Measurements from ENCODE around the gene BCAN. TPM values are rescaled to one million over a fixed set of nuclear protein-coding genes. Genes with fewer than 3 reads are reported as not detected.
A peak's percentile ranks its signal among the peaks of the same experiment; 100 is the strongest.

The BCAN gene, protein sequence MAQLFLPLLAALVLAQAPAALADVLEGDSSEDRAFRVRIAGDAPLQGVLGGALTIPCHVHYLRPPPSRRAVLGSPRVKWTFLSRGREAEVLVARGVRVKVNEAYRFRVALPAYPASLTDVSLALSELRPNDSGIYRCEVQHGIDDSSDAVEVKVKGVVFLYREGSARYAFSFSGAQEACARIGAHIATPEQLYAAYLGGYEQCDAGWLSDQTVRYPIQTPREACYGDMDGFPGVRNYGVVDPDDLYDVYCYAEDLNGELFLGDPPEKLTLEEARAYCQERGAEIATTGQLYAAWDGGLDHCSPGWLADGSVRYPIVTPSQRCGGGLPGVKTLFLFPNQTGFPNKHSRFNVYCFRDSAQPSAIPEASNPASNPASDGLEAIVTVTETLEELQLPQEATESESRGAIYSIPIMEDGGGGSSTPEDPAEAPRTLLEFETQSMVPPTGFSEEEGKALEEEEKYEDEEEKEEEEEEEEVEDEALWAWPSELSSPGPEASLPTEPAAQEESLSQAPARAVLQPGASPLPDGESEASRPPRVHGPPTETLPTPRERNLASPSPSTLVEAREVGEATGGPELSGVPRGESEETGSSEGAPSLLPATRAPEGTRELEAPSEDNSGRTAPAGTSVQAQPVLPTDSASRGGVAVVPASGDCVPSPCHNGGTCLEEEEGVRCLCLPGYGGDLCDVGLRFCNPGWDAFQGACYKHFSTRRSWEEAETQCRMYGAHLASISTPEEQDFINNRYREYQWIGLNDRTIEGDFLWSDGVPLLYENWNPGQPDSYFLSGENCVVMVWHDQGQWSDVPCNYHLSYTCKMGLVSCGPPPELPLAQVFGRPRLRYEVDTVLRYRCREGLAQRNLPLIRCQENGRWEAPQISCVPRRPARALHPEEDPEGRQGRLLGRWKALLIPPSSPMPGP
- 3.8 and 4.5 TPM in 2 replicates for total RNA-seq (2021; fragmentation: NEBNext Ultra II Directional; extraction: Animal tissue kit (Norgen Biotek cat#: 25700))
- 17.1 and 24.0 TPM in 2 replicates for polyA plus RNA-seq (2011; rRNA removed)
- polyA plus RNA-seq (2011; cell fraction: cytosol; rRNA removed) = 11.2 TPM
- polyA plus RNA-seq (2011; cell fraction: nucleus; rRNA removed) = 25.7 TPM
- polyA plus RNA-seq (2012, experiment 1 of 2) = 8.8 to 14.0 TPM (median 12.1 TPM) in 4 replicates
- 10.6 TPM for polyA plus RNA-seq (2012, experiment 2 of 2)
- polyA plus RNA-seq (2013, experiment 1 of 2) = 8.6 TPM
- 6.8 TPM for polyA plus RNA-seq (2013, experiment 2 of 2)
- polyA minus RNA-seq (2011; rRNA and poly(A)+ RNA removed) = 4.3 and 12.9 TPM in 2 replicates
- 7.8 TPM for polyA minus RNA-seq (2011; cell fraction: cytosol; rRNA and poly(A)+ RNA removed)
- polyA minus RNA-seq (2011; cell fraction: nucleus; rRNA and poly(A)+ RNA removed) = 6.8 TPM
- long read RNA-seq, experiment 1, partial matches to known transcripts = 5 of 8 reads
- long read RNA-seq, experiment 1, other reads (novel, unspliced or antisense) = 1 of 8 reads
- long read RNA-seq, experiment 2, partial matches to known transcripts = 1 of 2 reads
- long read RNA-seq, experiment 2, other reads (novel, unspliced or antisense) = 0 of 2 reads

DNA sequence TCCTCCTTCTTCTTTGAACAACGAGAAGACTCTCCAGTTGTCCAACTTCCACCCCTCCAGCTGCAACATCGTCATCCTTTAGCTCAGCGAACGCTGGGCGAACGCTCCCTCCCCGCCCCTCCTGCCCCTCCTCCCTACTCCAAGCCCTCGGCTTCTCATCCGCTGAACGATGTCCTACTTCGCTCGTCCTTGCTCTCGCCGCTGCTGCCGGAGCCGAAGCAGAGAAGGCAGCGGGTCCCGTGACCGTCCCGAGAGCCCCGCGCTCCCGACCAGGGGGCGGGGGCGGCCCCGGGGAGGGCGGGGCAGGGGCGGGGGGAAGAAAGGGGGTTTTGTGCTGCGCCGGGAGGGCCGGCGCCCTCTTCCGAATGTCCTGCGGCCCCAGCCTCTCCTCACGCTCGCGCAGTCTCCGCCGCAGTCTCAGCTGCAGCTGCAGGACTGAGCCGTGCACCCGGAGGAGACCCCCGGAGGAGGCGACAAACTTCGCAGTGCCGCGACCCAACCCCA lies at the start of gene BCAN:
Gene BCAN (plus strand): TSS at position 357 of the 504 bp plus-strand sequence. CDS start 3,938 bp downstream, outside the sequence.
- Histone ChIP-seq H4K5ac (ENCODE audit: insufficient read length, low read depth, low read length) (no peak within 1 kb of the TSS), H3K23me2 (ENCODE audit: low read depth, low read length) (peaks cover 12% of the 10 kb centered on the region; the same call in 1 of the 2 replicates), H3K4ac (replicated peaks; ENCODE audit: insufficient read length, low read depth, low read length) (no peak within 1 kb of the TSS), H3K36me3 (ENCODE audit: control insufficient read depth in 2 of 4, insufficient read depth in 4 of 4, low read length in 3 of 4) (no peaks in the 10 kb centered on the region), H3K27ac (ENCODE audit: low read depth, low read length) (no peak within 1 kb of the TSS), H4K91ac (replicated peaks; ENCODE audit: insufficient read length, low read length) (no peak within 1 kb of the TSS), H2BK12ac (ENCODE audit: low read depth, low read length) (peak within 1 kb of the TSS; percentile 50; the same call in 1 of the 2 replicates), H3K79me1 (ENCODE audit: low read depth, low read length) (no peaks in the 10 kb centered on the region), H3K23ac (ENCODE audit: insufficient read length) (no peak within 1 kb of the TSS), H3K4me1 (replicated peaks in 1 of 4; ENCODE audit: control insufficient read depth in 3 of 4, insufficient read depth in 4 of 4, low read length in 3 of 4) (peaks cover 5 to 22% (median 15%) of the 10 kb centered on the region in 4 experiments), H3K9me3 (ENCODE audit: insufficient read depth in 2 of 2, low read depth in 1 of 2, low read length in 1 of 2) (no peaks in the 10 kb centered on the region), H4K8ac (ENCODE audit: extremely low read depth, insufficient read depth, low read length) (peak within 1 kb of the TSS; percentile 62; the same call in 1 of the 2 replicates), H3K4me2 (ENCODE audit: insufficient read depth in 1 of 2, low read depth in 2 of 2, low read length in 2 of 2) (peak within 1 kb of the TSS; percentile 77 to 95), H3K9ac (replicated peaks in 1 of 4; ENCODE audit: extremely low read depth in 1 of 4, low read depth in 3 of 4, low read length in 3 of 4) (peak within 1 kb of the TSS in 1 of 4 experiments; percentile 54; a peak in 2 of 7 replicates), H3K79me2 (ENCODE audit: control insufficient read depth in 1 of 2, insufficient read depth in 2 of 2, low read length in 2 of 2) (no peaks in the 10 kb centered on the region), H3K27me3 (replicated peaks in 1 of 4; ENCODE audit: control insufficient read depth in 3 of 4, extremely low read depth in 1 of 4, insufficient read depth in 3 of 4, low read length in 3 of 4) (peaks cover 11 to 83% (median 63%) of the 10 kb centered on the region in 4 experiments), H3K4me3 (ENCODE audit: extremely low read depth in 1 of 4, insufficient read depth in 2 of 4, low read depth in 3 of 4, low read length in 4 of 4) (peak within 1 kb of the TSS; percentile 26 to 72 (median 53)), H2BK5ac (ENCODE audit: low read depth, low read length) (no peak within 1 kb of the TSS; the same call in 1 of the 2 replicates), H2BK20ac (ENCODE audit: low read length) (no peak within 1 kb of the TSS), H3K14ac (ENCODE audit: insufficient read length) (no peak within 1 kb of the TSS), H2AFZ (ENCODE audit: low read length) (no peak within 1 kb of the TSS), H3K56ac (replicated peaks; ENCODE audit: insufficient read length, low read depth, low read length) (no peak within 1 kb of the TSS), H2BK120ac (replicated peaks; ENCODE audit: low read depth, low read length) (no peak within 1 kb of the TSS), H4K20me1 (replicated peaks in 1 of 2; ENCODE audit: control insufficient read depth in 1 of 2, insufficient read depth in 2 of 2, low read length in 2 of 2) (peaks cover 0 to 4% of the 10 kb centered on the region in 2 experiments), H3K18ac (ENCODE audit: extremely low read depth, low read length) (peak within 1 kb of the TSS; percentile 67), H2BK15ac (ENCODE audit: low read length) (no peak within 1 kb of the TSS), H2AK5ac (ENCODE audit: low read depth, low read length) (no peak within 1 kb of the TSS; the same call in 1 of the 2 replicates)
- no peak for FAIRE-seq
- DNase-seq (ENCODE audit: low read depth in 1 of 2, low spot score in 2 of 2) = peak in 1 of 2 experiments; percentile 80
- TF ChIP-seq SIN3A (conservative IDR thresholded peaks at IDR 0.05 in 1 of 2, IDR thresholded peaks at IDR 0.05 in 1 of 2; ENCODE audit: low read depth in 1 of 2, low read length in 2 of 2) (peak in 1 of 2 experiments; percentile 51; a peak in 1 of 4 replicates), TBP (IDR thresholded peaks at IDR 0.05; ENCODE audit: low read depth, low read length) (peak; percentile 53), HDAC2 (IDR thresholded peaks at IDR 0.05; ENCODE audit: borderline replicate concordance in 1 of 2, low read depth in 2 of 2, low read length in 2 of 2) (no peak; a peak in 1 of 4 replicates), KDM4A (IDR thresholded peaks at IDR 0.05; ENCODE audit: low read depth, low read length, severe bottlenecking) (peak; percentile 21)
- WGBS, 2 experiments (ENCODE audit: extremely low coverage in 1 of 2, insufficient coverage in 1 of 2, insufficient read length in 1 of 2, insufficient replicate concordance in 2 of 2, low coverage in 1 of 2, low lambda C conversion rate in 2 of 2, missing lambda C conversion rate in 1 of 2) = 2% methylated on average over 14 of the region's 46 CpGs; no CpG with 5 or more reads in 1 of the 2 experiments
- POLR2A ChIA-PET (ENCODE audit: partially characterized antibody) = interaction anchor here (0.7 to 3.6 kb wide), 9 partner anchors 11 to 186 kb away, joined by 3 to 13 read pairs (median 4); partner anchors contain the start of gene HDGF
- CTCF ChIA-PET (ENCODE audit: partially characterized antibody) = interaction anchor here (0.6 to 43.0 kb wide), 10 partner anchors 10 to 156 kb away, joined by 3 to 868 read pairs (median 13); partner anchors contain the start of genes CRABP2, HAPLN2 and NES

Measured in H1 (cell line).